HG02970 (cell line): Measurements from ENCODE around the gene KCTD11.

Experiments used
- ATAC-seq: cut with Tn5 transposase; IDR thresholded peaks from one replicate; pipeline ENCODE4 v1.9.1; 2021; ENCODE audit warnings: mild to moderate bottlenecking, moderate library complexity, moderate number of reproducible peaks; ENCODE audit not compliant: unreplicated experiment, low FRiP score

KCTD11 gene

DNA sequence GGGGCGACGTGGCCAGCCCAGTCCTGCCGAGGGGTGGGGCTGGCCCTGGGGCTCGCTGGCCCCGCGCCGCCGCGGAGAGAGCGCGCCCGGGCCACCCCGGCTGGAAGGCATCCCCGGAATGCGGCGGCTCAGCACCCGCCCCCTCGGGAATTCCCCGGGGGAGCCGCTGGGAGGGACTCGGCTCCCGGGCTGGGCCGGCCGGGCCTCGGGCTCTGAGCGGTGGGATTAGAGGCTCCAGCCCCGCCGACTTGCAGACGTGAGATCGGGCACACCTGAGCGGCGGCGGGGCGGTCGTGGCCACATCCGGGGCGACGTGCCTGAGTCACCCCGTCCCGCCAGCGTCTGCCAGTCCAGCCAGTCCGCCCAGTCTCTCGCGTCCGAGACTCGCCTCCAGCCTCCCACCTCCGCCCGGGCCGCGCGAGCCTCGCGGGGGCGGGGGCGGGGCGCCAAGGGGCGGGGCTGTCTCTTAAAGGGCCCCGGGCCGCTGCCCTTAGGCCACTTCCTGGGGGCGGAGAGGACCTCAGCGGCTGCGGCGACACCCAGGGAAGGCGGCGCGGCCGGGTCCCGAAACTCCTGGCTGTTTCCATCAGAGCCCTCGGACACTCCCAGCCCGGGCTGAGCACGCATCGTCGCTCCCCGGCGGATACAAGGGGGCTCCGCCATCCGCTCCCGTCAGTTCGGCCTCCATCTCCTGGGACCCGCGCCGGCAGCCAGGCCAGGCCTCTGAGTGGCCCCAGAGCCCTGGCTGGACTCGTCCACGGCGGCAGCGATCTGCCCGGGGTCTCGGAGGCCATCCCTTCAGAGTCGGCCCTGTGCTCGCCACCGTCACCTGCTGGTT lies at the start of gene KCTD11:
TSS of gene KCTD11 (plus strand) at position 498 of the 838 bp plus-strand sequence.
- ATAC-seq: peak; percentile 56

DNA sequence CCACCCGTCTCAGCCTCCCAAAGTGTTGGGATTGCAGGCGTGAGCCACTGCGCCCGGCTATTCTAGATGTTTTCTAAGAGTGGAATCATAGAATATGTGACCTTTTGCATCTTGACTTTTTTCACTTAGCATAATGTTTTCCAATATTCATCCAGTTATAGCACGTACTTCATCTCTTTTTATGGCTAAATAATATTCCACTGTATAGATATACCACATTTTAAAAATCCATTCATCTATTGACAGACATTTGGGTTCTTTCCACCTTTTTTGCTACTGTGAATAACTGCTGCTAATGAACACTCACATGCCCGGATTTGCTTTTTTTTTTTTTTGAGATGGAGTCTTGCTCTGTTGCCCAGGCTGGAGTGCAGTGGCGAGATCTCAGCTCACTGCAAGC lies 47.8 kb upstream of the KCTD11 start:
- ATAC-seq: no peak

DNA sequence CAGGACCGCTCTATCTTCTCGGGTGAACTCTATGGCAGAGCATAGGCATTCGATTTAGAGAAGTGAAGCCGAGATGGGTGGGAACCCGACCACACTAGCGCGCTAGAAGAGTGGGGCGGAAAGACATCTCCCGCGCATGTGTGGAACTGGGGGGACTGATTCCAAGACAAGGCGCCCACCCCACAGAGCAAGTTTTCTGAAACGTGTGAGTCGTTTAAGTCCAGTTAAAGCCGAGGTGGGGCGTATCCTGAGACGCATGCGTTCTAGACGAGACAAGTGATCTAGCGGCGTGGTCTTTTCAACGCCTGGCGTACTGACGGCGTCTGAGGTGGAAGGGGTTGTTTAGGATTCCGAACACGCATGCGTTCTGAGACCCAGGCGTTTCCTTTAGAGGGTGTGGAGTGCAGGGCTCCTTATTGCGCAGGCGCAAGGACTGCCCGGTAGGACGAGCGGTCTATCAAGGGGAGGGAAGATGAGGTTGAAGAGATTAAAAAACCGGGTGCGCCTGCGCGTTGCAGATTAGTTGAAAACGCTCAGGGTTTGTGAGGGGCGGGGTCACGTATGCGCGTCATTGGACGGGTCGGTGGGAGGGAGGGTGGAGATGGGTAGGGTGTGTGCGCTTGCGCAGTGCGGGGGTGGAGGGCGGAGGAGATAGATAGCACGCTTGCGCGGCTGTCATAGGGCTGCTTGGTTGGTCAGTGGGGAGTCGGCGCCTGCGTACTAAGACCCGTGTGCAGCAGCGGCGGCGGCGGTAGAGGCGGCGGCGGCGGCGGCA lies 44.9 kb upstream of the KCTD11 start, which contains the start of gene EIF5A:
TSS of gene EIF5A (plus strand) at position 718 of the 775 bp plus-strand sequence. CDS start 2,008 bp downstream, outside the sequence.
- peak; percentile 68 for ATAC-seq

DNA sequence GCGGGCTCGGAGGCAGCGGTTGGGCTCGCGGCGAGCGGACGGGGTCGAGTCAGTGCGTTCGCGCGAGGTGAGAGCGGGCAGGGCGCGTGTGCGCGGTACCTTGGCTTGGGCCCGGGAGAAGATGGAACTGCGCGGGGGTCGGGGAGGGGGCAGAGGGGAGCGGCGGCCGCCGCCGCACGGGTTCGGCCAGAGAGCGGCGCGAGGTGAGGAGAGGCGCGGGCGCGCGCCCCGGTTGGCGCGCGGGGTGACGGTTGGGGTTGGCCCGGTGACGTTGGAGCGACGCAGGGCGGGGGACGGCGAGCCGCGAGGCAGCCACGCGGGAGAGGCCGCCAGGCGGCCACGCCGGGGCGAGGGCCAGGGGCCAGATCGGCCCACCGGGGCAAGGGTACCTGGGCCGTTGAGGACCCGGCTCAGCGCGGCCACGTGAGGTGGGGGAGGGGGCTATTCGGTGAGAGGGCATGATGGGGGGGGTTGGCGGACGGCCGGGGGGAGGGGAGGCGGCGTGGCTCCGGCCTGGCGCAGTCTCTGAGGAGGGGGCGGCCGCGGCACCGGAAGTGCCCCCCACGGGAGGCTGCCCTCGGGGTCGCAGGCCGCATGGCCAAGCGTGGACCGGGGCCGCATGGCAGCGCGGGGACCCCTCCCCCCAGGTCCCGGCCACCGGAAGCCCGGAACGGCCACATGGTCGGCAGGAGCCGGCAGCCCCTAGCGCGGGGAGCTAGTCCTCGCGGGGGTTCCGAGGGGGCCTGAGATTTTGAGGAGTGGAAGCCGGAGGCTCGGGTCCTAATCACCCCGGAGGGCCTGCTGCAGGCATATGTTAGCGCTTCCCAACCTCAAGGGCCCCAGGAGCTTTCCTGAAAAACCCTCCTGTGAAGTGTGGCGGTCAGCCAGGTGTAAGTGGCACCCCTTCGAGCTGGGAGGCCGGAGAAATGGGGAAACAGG lies 44.0 kb upstream of the KCTD11 start:
- peak; percentile 1 for ATAC-seq

DNA sequence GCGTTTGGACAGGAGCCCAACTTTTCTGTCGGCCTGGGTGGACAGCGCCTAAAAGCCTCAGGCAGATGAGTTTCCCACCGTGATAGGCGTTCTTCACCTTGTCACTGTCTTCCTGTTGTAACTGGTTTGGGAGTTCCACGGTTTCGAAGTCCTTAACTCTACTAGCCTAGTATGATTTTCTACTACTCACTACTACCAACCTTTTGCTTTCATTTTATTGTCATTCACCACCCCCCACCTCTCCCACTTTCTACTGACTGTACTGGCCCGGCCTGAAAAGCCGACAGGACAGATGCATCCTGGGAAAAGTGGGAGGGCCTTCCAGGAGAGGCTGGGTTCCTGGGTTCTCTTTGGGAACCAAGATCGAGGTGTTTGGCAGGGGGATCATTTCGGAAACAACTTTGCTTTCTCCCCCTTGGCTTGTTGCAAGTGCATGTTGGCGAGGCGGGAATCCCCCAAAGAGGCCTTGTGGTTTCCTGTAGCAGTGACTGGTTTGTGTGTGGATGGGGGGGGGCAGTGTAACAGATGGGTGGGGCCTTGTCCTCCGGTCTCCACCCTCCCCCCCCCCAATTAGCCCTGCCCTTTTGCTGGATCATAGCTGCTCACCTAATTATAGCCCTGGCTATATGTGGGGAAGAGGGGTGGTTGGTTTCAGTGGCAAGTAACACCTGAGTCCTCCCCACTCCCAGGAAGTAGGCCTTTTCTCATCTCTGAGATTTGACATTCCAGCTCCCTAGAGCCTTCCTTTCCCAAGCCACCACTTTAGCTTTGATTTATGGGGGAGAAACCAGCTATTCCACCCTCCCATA lies 43.1 kb upstream of the KCTD11 start:
- no peak for ATAC-seq

DNA sequence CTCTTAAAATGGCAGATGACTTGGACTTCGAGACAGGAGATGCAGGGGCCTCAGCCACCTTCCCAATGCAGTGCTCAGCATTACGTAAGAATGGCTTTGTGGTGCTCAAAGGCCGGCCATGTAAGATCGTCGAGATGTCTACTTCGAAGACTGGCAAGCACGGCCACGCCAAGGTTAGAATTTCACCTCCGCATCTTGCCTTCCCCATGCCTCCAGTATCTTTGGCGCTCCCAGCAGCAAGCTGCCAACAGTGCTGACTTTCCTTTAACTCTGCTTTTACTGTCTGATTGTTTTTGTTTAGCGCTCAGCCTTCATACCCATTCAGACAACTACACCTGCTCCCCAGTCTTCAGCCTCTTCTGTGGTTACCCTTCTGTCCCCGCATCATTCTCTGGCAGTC lies 42.3 kb upstream of the KCTD11 start:
- no peak for ATAC-seq

DNA sequence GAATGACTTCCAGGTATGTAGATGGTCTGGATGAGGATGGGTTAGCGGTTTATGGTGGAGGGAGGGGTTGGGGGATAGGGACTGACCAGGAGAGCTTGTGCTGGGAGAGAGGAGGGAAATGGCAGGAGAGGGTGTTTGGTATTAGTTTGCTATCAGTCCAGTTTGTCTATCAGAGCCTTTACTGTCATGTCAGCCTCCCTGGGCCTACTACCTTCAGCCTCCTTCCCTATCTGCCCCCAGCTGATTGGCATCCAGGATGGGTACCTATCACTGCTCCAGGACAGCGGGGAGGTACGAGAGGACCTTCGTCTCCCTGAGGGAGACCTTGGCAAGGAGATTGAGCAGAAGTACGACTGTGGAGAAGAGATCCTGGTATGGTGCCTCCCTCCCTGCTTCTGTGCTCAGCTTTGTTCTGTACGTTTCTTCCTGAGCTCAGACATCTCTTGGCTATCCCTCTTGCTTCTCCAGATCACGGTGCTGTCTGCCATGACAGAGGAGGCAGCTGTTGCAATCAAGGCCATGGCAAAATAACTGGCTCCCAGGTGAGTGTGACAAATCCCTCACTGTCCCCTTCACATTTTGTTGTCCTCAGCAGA lies 40.8 kb upstream of the KCTD11 start:
- no peak for ATAC-seq

DNA sequence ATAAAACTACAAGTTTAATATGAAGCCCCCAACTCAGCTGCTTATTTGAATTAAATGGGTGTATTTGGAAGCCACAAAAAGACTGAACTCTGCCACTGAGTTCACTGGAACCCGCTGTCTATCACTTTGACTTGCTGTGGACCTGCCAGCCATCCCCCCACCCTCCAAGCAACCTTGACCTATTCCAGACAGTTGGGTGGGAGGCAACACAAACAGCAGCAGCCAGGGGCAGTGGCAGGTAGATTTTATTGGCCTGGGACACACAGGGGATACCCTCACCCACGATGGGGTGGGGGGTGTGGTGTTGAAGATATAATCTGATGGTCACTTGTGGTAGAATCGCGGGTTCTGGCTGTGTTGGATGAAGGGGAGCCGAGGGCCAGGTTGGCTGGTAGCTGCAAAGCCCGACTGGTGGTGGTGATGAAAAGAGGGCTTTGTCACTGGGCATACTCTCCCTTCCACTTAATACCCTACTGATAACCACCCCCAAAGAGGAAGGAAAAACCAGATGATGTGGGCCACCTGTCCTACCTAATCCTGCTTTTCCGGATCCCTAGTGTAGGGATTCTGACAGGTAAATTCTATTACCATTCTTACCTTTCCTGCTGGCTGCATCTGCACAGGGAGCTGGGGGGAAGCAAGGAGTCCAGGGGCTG lies 39.4 kb upstream of the KCTD11 start:
- no peak for ATAC-seq

DNA sequence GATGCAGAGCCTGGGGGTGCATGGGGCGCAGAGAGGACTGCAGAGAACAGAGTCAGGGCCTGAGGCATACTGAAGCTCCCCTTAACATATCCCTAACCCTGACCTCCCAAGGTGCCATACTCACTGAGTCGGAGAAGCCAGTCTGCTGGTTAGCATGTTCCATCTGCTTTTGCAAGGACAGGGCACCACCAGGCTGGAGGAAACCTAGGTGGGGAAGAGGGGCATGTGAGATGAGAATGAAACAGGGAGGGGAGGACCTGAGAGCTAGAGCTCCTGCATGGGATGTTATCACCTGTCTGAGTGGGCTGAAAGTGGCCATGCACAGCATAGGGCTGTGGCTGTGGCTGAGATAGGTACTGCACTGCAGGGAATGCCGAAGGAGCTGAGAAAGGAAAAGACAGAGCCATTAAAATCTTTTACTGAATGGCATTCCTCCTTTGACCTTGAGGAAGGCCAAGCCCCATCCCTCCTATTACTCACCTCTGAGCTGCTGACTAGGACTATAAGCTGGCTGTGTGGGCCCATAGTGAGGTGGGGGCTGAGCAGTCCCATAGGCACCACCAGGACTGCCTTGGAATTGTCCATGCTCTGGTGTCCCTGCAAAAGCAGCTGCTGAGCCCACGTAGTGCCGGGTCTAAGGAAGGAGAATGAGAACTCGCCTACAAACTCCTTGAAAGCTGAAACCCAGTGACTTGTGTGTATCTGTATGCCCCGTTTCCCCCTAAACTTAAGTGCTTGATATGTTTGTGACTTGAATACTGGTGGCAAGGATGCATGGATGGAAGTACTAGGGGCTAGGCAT lies 38.7 kb upstream of the KCTD11 start:
- ATAC-seq: no peak

DNA sequence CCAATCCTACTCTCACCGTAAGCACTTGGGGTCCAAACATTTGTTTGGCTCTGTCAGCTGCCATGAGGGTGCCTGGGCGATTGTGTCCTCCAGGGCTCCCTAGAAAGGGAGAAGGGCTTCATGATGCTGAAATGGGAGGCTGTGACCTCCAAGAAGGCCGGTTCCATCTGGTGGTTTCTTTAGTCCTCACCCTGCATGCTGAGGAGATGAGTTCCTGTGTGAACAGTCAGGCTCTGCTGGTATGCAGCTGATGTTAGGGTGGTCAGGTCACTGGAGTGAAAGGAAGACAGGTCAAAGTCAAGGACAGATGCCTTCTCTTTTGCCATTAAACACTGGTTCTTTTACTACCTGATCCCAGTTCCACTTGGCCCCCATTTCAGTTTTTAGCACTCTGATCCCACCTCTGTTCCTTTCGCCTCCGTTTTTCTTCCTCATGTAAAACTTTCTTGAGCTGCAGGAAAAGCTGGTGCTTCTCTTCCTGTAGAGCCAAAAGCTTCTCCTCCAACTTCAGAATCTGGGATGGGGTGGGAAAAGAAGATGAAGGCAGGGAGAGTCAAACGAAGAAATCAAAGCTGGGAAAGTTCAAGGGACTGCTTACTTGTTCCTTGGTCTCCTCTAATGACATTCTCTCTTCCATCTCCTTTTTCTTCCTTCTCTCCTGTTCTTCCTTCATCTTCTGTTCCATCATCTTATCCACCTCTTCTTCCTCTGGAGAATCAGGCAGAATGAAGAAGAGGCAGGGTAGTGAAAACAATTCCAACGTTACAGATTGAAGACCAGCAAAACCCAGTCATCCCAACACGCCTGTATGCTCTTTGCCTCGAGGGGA lies 37.9 kb upstream of the KCTD11 start:
- ATAC-seq: no peak

DNA sequence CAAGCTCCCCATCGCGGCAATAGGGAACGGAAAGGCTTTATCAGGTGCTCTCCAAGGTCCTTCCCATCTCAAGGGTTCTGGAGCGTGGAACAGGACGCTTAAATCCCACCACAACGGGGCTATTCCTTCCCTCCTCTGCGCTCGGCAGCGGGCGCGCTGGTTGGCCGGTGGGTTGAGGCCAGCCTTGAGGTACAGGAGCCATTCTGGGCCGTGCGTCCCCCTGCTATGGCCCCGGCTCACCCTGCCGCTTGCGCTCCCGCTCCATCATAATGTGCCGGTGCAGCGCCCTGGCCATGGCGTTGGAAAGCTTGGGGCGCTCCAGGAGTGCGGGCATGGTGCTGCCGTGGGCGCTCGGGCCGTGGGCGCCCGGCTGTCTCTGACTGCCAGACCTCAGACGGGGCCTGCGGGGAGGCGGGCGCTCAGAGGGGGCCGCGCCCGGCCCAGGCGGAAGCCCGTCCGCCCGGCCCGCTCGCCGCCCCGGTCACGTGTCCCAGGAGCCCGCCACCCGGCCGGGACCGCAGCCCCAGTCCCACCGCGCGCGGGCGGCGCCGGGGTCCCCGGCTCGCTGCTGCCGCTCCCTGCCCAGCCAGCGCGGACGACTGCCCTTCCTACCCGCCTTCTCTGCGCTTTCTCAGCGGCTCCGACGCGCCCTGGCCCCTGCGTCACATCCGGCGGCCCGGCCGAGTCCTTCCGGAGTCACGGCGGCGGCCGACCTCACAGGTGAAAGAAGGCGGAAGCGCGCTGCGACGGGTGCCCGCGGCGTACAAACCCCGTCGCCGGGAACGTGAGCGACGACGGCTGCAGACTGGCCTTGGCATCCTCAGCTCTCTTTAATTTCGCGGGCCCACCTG lies 37.0 kb upstream of the KCTD11 start, which contains the start of gene GPS2:
TSS of gene GPS2 (minus strand) at position 642 of the 851 bp plus-strand sequence. CDS start at position 334, 308 bp downstream.
- ATAC-seq: peak; percentile 66

DNA sequence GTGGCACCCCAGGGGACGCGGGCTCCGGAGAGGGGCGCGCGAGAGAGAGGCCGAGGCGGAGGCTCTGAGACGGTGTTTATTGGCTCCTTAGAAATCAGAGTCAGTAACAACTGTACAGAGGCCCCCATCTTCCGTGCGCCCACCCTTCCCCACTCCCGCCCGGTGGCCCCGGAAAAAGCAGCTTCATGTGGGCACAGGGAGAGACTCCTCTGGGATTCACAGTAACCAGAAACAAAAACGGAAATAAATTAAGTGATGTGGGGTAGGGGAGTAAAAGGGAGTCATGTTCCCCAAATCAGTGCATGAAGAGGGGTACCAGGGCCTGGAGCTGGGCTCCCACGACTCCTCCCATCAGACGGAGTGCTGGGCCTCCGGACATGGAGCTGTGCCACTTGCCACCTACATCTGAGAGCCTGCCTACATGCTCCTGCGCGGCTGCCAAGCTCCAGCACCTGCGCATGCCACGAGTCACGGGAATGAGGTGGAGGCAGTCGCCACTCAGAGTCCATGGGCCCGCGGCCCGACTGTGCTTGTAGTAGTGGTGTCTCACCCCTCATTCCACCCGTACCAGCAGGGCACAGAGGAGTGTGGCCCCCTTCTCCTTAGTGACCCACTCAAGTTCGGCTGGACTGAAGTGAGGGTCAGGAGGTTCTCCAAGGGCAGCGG lies 36.3 kb upstream of the KCTD11 start:
- ATAC-seq: no peak

DNA sequence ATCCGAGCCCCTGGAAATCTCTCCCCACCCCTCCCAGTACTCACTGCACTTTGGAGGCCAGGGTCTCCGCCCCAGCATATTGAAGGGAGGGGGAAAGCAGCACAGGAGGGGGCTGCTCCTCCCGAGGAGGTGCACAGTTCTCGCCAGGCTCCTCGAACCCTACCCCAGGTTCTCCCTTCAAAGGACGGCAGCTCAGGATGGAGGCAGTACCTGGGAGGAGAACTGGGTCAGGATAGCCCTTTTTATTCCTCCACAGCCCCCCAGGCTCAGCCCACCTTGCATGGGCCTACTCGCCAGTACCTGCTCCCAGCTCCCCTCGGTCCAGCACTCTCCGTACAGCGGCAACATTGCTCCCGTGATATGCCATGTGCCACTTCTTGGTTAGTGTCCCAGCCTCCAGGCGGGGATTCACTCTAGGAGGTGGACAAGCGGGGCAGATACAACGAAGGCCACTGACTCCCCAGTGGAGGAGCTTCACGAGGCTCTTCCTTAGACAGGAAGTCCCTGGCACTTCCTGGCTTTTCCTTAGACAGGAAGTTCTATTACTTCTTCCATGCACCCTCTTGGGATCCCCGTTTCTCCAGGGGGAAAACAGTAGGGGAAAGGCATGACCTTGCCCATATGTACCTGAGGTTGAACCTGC lies 34.7 kb upstream of the KCTD11 start:
- ATAC-seq: no peak

DNA sequence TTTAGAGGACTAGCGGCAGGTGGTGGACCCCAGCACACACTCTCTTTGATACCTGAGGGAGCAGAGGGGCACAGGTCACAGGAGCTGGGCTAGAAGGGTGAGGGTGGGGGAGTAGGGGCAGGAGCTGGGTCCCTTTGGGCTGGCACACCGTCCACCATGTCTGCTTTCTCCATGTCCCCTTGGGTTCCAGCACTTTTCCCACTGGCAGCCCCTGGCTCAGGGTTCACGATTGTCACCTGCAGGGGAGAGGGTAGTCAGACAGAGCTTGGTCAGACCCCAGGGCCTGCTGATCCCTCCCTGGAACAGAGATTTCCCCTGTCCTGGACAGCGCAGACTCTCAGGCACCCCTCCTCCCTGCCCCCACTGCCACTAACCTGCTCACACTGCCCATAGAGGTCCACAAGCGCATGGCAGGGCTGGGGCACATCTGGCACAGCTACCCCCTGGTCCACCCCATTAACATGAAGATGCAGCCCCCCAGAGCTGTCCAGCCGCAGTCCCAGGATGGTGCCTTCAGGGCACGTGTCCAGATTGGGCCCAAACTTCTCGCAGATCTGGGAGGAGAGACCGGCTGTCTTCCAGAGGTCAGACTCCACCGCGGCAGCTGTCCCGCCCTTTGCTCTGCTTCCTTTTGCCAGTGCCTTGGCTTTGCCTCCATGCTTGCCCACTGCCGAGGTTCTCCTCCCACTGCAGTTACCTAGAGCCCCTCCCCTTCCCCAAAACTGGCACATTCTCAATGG lies 33.7 kb upstream of the KCTD11 start:
- no peak for ATAC-seq
